Kidney (tissue), 14 donors: ENCODE results near the gene RSU1. TPM values are rescaled to one million over a fixed set of nuclear protein-coding genes. Genes with fewer than 3 reads are reported as not detected.

ENCODE experiments used
- DNase-seq, 5 donors: peaks; one replicate each; pipeline ENCODE4 v3.0.0-alpha.2; 2013 to 2020
- FAIRE-seq: peaks from 2 replicates; lab custom pipeline; 2012; peaks lifted over from hg19 to GRCh38; lab: Jason Lieb, UNC
- H3K27ac ChIP-seq, 2 donors: one replicate each; pipeline ENCODE4 v1.7.0; 2013; ENCODE audit warnings: low read depth in 2 of 2, low read length in 2 of 2, inconsistent platforms in 1 of 2
- H3K27me3 ChIP-seq: one replicate; pipeline ENCODE4 v1.7.1; 2013; ENCODE audit warnings: low read length, inconsistent platforms; ENCODE audit not compliant: control insufficient read depth, insufficient read depth
- H3K36me3 ChIP-seq, 3 donors: one replicate each; pipeline versions ENCODE4 v1.7.0 to v1.7.1; 2013; ENCODE audit warnings: low read length in 3 of 3, control low read depth in 1 of 3, inconsistent platforms in 1 of 3; ENCODE audit not compliant: insufficient read depth in 3 of 3, control insufficient read depth in 2 of 3
- H3K4me1 ChIP-seq, 3 donors: one replicate each; pipeline versions ENCODE4 v1.7.0 to v1.7.1; 2013; ENCODE audit warnings: low read length in 3 of 3, inconsistent platforms in 1 of 3, low read depth in 1 of 3; ENCODE audit not compliant: control insufficient read depth in 2 of 3, insufficient read depth in 2 of 3
- H3K4me3 ChIP-seq, 3 donors: one replicate each; pipeline versions ENCODE4 v1.7.0 to v1.8.1; 2013; ENCODE audit warnings: low read length in 3 of 3, control low read depth in 1 of 3, inconsistent platforms in 1 of 3
- H3K9ac ChIP-seq, 3 donors: one replicate each; pipeline versions ENCODE4 v1.7.0 to v1.7.1; 2013; ENCODE audit warnings: low read length in 3 of 3, control low read depth in 1 of 3, inconsistent platforms in 1 of 3
- H3K9me3 ChIP-seq, 3 donors: one replicate each; pipeline versions ENCODE4 v1.7.0 to v1.7.1; 2013; ENCODE audit warnings: low read length in 3 of 3, control low read depth in 1 of 3, inconsistent platforms in 1 of 3; ENCODE audit not compliant: control insufficient read depth in 2 of 3, insufficient read depth in 1 of 3
- intact Hi-C: fragments of 100-400 bp; cut with DNase I; formaldehyde crosslinking; loops from one replicate; pipeline ENCODE4 v1.11.1; 2022
- polyA plus RNA-seq: library from polyadenylated mRNA; stranded (reverse); fragments of 350-450 nt; fragmentation: Illumina TruSeq; extraction: RNeasy Lipid Tissue Mini Kit (QIAGEN cat#74804); gene quantifications from one replicate; pipeline ENCODE4 v1.2.3, GENCODE V29; 2014; ENCODE audit warnings: low read depth, low replicate concordance; ENCODE audit not compliant: insufficient read depth
- total RNA-seq: library from RNA; stranded (reverse); fragmentation: NEBNext Ultra II Directional; extraction: Animal tissue kit (Norgen Biotek cat#: 25700); gene quantifications from one replicate; pipeline ENCODE4 v1.2.1, GENCODE V29; 2021
- TF ChIP-seq, protein P1 (sequence below): IDR thresholded peaks from 3 replicates; pipeline ENCODE4 v1.5.1; 2012; ENCODE audit warnings: mild to moderate bottlenecking, moderate library complexity, borderline replicate concordance; ENCODE audit not compliant: insufficient read depth; ENCODE audit errors: extremely low read depth
- donor health status: control.
- donor health status: control.
- donor health status: control.
- donor health status: control.
- donor health status: control.
- donor health status: DM: yes; HTN: yes; CAD: no.
- donor health status: Normal renal cell carcinoma (clear cell type).

Gene RSU1
- total and polyA plus RNA-seq, 2 donors from 2014 or later: 44.6 to 72.4 TPM

DNA sequence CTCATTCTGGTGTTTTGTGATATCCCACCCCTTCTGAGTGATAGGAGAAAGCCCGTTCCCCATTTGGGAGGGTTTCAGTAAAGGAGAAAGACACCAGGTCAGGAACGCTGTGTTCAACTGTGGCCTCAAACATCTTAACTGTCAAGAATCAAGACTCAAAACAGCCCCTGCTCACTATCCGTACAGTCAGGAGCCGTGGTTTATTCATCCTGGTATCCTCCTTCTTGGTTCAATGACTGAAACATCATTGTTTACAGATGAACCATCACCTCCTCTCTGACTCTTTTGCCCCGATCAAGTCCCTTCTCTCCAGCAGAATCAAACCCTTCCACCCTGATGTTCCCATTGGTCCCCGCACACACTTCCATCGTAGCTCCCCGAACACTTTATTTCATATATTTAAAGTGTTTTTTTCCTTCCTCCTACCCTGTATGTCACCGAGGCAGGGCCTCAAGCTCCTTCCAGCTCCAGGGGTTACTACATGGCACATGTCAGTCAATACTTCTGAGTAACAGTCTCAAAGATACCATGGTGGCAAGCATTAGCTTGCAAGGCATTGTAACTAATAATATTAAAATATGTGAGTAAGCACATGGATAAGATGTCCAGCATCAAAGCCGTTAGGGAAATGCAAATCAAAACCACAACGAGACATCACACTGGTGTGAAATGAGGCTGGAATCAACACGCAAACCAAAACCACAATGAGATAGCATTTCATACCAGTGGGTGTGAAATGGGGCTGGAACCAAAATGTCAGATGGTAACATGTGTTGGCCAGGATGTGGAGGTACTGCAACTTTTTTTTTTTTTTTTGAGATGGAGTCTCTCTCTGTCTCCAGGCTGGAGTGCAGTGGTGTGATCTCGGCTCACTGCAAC is 170.8 kb downstream of the RSU1 start:
- TF ChIP-seq, protein P1, sequence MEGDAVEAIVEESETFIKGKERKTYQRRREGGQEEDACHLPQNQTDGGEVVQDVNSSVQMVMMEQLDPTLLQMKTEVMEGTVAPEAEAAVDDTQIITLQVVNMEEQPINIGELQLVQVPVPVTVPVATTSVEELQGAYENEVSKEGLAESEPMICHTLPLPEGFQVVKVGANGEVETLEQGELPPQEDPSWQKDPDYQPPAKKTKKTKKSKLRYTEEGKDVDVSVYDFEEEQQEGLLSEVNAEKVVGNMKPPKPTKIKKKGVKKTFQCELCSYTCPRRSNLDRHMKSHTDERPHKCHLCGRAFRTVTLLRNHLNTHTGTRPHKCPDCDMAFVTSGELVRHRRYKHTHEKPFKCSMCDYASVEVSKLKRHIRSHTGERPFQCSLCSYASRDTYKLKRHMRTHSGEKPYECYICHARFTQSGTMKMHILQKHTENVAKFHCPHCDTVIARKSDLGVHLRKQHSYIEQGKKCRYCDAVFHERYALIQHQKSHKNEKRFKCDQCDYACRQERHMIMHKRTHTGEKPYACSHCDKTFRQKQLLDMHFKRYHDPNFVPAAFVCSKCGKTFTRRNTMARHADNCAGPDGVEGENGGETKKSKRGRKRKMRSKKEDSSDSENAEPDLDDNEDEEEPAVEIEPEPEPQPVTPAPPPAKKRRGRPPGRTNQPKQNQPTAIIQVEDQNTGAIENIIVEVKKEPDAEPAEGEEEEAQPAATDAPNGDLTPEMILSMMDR: no peak
- H3K9ac ChIP-seq: no peak overlapping the region
- no peak overlapping the region for H3K4me3 ChIP-seq
- DNase-seq (no peak), FAIRE-seq (no peak)
- no peaks in the 10 kb centered on the region for H3K9me3 ChIP-seq
- no peaks in the 10 kb centered on the region for H3K4me1 ChIP-seq
- intact Hi-C loops: no loop called here
- no peaks in the 10 kb centered on the region for H3K36me3 ChIP-seq
- no peaks in the 10 kb centered on the region for H3K27me3 ChIP-seq
- H3K27ac ChIP-seq: no peak overlapping the region

DNA sequence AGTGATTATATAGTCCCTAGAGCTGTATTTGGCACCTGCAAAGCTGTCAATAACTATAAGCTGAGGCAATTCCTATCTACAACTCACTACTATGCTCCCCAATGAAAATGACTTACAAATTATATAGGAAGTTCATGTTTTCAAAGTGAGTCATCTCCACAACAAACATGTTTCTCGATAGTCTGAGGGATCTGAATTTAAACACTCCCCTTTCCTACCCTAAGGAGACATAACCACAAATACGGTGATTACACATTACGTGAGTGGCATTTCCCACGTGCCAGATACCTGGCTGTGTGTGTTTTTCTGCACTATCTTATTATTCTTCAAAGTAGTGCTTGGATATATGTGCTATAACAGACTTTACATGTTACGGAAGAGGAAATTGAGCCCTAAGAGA is 173.1 kb downstream of the RSU1 start:
- no peaks in the 10 kb centered on the region for H3K4me1 ChIP-seq
- H3K27ac ChIP-seq: no peak overlapping the region
- H3K4me3 ChIP-seq: no peak overlapping the region
- H3K27me3 ChIP-seq: no peaks in the 10 kb centered on the region
- DNase-seq (no peak), FAIRE-seq (no peak)
- TF ChIP-seq, protein P1: no peak
- no peaks in the 10 kb centered on the region for H3K36me3 ChIP-seq
- intact Hi-C loops: no loop called here
- no peaks in the 10 kb centered on the region for H3K9me3 ChIP-seq
- H3K9ac ChIP-seq: no peak overlapping the region

DNA sequence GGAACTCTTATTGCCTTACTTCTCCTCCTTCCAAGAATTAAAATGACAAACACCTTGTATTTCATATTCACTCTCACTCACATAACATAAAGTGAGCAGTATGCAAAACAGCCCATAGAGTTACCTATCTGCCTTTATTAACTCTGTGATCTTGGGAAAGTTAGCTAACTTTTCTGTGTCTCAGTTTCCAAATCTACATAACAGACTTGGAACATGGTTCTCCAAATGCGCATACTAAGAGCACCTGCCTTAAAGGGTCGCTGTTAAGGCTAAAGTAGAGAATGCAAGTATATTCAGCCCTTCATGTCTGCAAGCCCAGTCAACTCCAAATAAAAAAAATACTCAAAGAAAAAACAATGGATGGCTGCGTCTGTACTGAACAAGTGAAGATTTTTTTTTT is 173.7 kb downstream of the RSU1 start:
- Histone ChIP-seq H3K36me3 (no peaks in the 10 kb centered on the region), H3K27me3 (no peaks in the 10 kb centered on the region), H3K9me3 (no peaks in the 10 kb centered on the region), H3K4me3 (no peak overlapping the region), H3K9ac (no peak overlapping the region), H3K27ac (no peak overlapping the region), H3K4me1 (no peaks in the 10 kb centered on the region)
- FAIRE-seq: no peak
- intact Hi-C loops: no loop called here
- DNase-seq: no peak
- TF ChIP-seq, protein P1: no peak
